CD4-positive, alpha-beta T cell (primary cell): Measurements from ENCODE around the gene GNPTAB. TPM values are rescaled to one million over a fixed set of nuclear protein-coding genes. Genes with fewer than 3 reads are reported as not detected.
A peak's percentile ranks its signal among the peaks of the same experiment; 100 is the strongest.

Experiments used
- ATAC-seq: fragments of 200-7000 bp; cut with Tn5 transposase; one replicate; pipeline ENCODE4 v1.10.0; 2022; ENCODE audit warnings: mild to moderate bottlenecking; ENCODE audit not compliant: poor library complexity
- CTCF ChIA-PET: fragments of 350-600 bp; sonication (Branson Sonifier 250); formaldehyde crosslinking; loops from one replicate; lab custom pipeline; 2021; ENCODE audit warnings: antibody characterized with exemption, inconsistent platforms; lab: Charles Lee
- POLR2A ChIA-PET: fragments of 350-600 bp; sonication (Branson Sonifier 250); formaldehyde crosslinking; loops from one replicate; lab custom pipeline; 2021; ENCODE audit warnings: antibody characterized with exemption, inconsistent platforms; lab: Charles Lee
- DNase-seq, 14 experiments: peaks; one replicate each; pipeline ENCODE4 v3.0.0-alpha.2; 2013 to 2020; ENCODE audit warnings: mixed read lengths in 2 of 14
- H3K27ac ChIP-seq, 2 donors: one replicate each; pipeline versions ENCODE4 v1.5.1 to v1.7.0; 2013; ENCODE audit warnings: low read length in 2 of 2, low read depth in 1 of 2, mild to moderate bottlenecking in 1 of 2
- H3K27me3 ChIP-seq, 2 experiments: 1 replicate in 1 of 2; 2 replicates in 1 of 2; pipeline versions ENCODE4 v1.6.1 to v1.7.0; 2013; ENCODE audit warnings: low read length in 2 of 2, control low read depth in 1 of 2, mild to moderate bottlenecking in 1 of 2, moderate library complexity in 1 of 2; ENCODE audit not compliant: insufficient read depth in 2 of 2, control insufficient read depth in 1 of 2
- H3K36me3 ChIP-seq: one replicate; pipeline ENCODE4 v1.6.1; 2013; ENCODE audit warnings: low read length, control low read depth; ENCODE audit not compliant: insufficient read depth
- H3K4me1 ChIP-seq: one replicate; pipeline ENCODE4 v1.6.1; 2013; ENCODE audit warnings: low read length, control low read depth; ENCODE audit not compliant: insufficient read depth
- H3K4me3 ChIP-seq: one replicate; pipeline ENCODE4 v1.5.1; 2013; ENCODE audit warnings: mild to moderate bottlenecking, low read length, moderate library complexity
- H3K9me3 ChIP-seq, 2 experiments: 1 replicate in 1 of 2; 2 replicates in 1 of 2; pipeline versions ENCODE4 v1.6.1 to v1.7.0; 2013; ENCODE audit warnings: low read length in 2 of 2, mild to moderate bottlenecking in 2 of 2, control low read depth in 1 of 2, moderate library complexity in 1 of 2; ENCODE audit not compliant: control insufficient read depth in 1 of 2, insufficient read depth in 1 of 2
- H3K27ac Mint-ChIP-seq: one replicate; pipeline ENCODE4 v1.8.0; 2020; ENCODE audit warnings: mixed read lengths
- H3K27me3 Mint-ChIP-seq: one replicate; pipeline ENCODE4 v1.8.0; 2021; ENCODE audit warnings: mixed read lengths
- H3K36me3 Mint-ChIP-seq: one replicate; pipeline ENCODE4 v1.8.0; 2021; ENCODE audit warnings: low read depth, mixed read lengths
- H3K4me1 Mint-ChIP-seq: one replicate; pipeline ENCODE4 v1.8.0; 2021; ENCODE audit warnings: low read depth, mixed read lengths
- H3K4me3 Mint-ChIP-seq: one replicate; pipeline ENCODE4 v1.8.0; 2020; ENCODE audit warnings: mild to moderate bottlenecking, mixed read lengths
- H3K9me3 Mint-ChIP-seq: one replicate; pipeline ENCODE4 v1.8.0; 2020; ENCODE audit warnings: mixed read lengths
- intact Hi-C, 2 experiments: fragments of 100-400 bp; cut with DNase I in 1 of 2; cut with micrococcal nuclease in 1 of 2; formaldehyde crosslinking; loops; one replicate each; pipeline versions ENCODE4 v1.15.1 to v1.9.0; 2023 to 2025; cut with DNase I, micrococcal nuclease
- total RNA-seq, 174 experiments: library from RNA in 2 of 174; stranded (reverse) in 2 of 174; gene quantifications; one replicate each; pipeline ENCODE4 v1.2.3 and lab custom pipeline; 2021 to 2026
- TF ChIP-seq, protein P1 (sequence below): fragments of 200-600 bp; IDR thresholded peaks from one replicate; pipeline ENCODE4 v1.8.0; 2022; ENCODE audit warnings: antibody characterized with exemption, mild to moderate bottlenecking

The GNPTAB gene
- total RNA-seq, 2 experiments from 2014 or later: 38.2 to 43.8 TPM

DNA sequence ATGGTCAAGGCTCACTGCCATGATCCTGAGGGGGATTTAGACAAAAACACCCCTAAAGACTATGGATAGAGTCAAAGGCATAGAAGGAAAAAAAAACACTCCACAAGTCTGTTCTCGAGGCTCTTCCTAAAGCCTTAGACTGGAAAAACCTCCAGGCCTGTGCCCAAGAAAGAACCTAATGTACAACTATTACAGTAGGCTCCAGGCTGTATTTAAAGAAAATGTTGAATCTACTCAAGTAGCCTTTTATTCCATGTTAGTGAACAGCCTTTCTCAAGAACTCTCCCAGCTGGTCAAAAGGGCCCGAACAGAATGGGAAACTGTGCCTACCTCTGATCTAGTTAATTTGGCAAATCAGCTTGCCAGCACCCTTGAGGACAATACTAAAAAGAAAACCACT lies 28.3 kb downstream of the GNPTAB start:
- CTCF ChIA-PET: interaction anchor here (1.1 kb wide), 1 partner anchor 28 kb away, joined by 4 read pairs; the partner anchor contains the start of gene GNPTAB
- Mint-ChIP-seq H3K4me3 (no peak overlapping the region), H3K4me1 (peaks cover 24% of the 10 kb centered on the region), H3K27me3 (no peaks in the 10 kb centered on the region), H3K36me3 (peaks cover 3% of the 10 kb centered on the region), H3K27ac (no peak overlapping the region), H3K9me3 (no peaks in the 10 kb centered on the region)
- TF ChIP-seq, protein P1, sequence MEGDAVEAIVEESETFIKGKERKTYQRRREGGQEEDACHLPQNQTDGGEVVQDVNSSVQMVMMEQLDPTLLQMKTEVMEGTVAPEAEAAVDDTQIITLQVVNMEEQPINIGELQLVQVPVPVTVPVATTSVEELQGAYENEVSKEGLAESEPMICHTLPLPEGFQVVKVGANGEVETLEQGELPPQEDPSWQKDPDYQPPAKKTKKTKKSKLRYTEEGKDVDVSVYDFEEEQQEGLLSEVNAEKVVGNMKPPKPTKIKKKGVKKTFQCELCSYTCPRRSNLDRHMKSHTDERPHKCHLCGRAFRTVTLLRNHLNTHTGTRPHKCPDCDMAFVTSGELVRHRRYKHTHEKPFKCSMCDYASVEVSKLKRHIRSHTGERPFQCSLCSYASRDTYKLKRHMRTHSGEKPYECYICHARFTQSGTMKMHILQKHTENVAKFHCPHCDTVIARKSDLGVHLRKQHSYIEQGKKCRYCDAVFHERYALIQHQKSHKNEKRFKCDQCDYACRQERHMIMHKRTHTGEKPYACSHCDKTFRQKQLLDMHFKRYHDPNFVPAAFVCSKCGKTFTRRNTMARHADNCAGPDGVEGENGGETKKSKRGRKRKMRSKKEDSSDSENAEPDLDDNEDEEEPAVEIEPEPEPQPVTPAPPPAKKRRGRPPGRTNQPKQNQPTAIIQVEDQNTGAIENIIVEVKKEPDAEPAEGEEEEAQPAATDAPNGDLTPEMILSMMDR: no peak
- intact Hi-C loops: no loop called here
- H3K27ac ChIP-seq: no peak overlapping the region
- H3K27me3 ChIP-seq: no peaks in the 10 kb centered on the region
- POLR2A ChIA-PET: interaction anchor here (1.4 kb wide), 1 partner anchor 21 kb away, joined by 3 read pairs; no protein-coding TSS in a partner anchor
- ATAC-seq (no peak), DNase-seq (no peak)
- no peaks in the 10 kb centered on the region for H3K9me3 ChIP-seq
- no peak overlapping the region for H3K4me3 ChIP-seq
- H3K4me1 ChIP-seq: no peaks in the 10 kb centered on the region
- no peaks in the 10 kb centered on the region for H3K36me3 ChIP-seq

DNA sequence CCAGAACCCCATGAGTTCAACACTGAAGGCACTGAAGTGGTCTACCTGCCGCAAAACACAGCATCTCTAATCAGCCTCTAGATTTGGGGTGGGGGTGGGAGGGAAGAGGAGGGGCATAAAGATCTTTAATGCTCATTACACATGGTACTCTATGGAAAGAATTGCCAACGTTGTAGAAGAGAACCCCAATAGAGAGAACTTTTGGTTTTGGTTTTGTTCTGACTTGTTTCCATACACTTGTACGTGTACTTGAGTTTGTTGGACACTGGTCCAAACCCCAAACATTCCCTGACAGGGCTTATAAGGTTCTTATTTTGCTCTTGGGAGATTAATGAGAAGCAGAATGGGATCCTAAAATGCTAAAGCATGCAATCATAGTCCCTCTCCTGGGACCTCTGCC lies 31.0 kb downstream of the GNPTAB start:
- no peak overlapping the region for H3K27ac ChIP-seq
- POLR2A ChIA-PET: no interaction called here
- no peak for ATAC-seq

DNA sequence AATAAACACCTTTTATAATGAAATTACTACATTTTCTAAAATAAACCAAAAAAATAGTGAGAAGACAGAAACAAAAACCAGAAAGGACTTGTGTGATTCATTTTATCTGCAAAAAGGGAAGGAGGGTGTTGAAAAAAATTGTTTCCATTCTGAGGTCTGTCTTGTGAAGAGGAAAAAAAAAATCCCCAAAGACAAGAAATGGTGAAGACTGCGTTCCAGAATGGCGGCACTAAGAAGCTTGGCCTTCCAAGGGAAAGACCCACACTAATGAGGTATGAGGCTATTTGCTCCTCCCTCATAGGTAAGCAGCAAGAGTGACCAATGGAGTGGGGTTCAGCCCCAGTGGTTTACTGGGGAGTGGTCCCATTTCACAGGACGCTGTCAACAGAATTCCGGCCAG lies 35.0 kb downstream of the GNPTAB start:
- POLR2A ChIA-PET: no interaction called here
- ATAC-seq: no peak

More for the DNA sequence above, 31.0 kb downstream of the GNPTAB start:
- H3K36me3 ChIP-seq: peaks cover 3% of the 10 kb centered on the region
- intact Hi-C loops: no loop called here
- Mint-ChIP-seq H3K4me1 (peaks cover 28% of the 10 kb centered on the region), H3K36me3 (peaks cover 10% of the 10 kb centered on the region), H3K27me3 (no peaks in the 10 kb centered on the region), H3K9me3 (no peaks in the 10 kb centered on the region), H3K27ac (no peak overlapping the region), H3K4me3 (no peak overlapping the region)
- H3K4me3 ChIP-seq: no peak overlapping the region
- CTCF ChIA-PET: interaction anchor here (1.0 kb wide), 1 partner anchor 30 kb away, joined by 5 read pairs; no protein-coding TSS in a partner anchor
- no peaks in the 10 kb centered on the region for H3K27me3 ChIP-seq
- no peaks in the 10 kb centered on the region for H3K9me3 ChIP-seq
- DNase-seq: peak in 1 of 14 experiments; percentile 30
- TF ChIP-seq, protein P1: no peak
- peaks cover 7% of the 10 kb centered on the region for H3K4me1 ChIP-seq

More for the DNA sequence above, 35.0 kb downstream of the GNPTAB start:
- no peaks in the 10 kb centered on the region for H3K9me3 Mint-ChIP-seq
- Histone ChIP-seq H3K36me3 (peaks cover 3% of the 10 kb centered on the region), H3K27me3 (no peaks in the 10 kb centered on the region), H3K27ac (no peak overlapping the region), H3K9me3 (no peaks in the 10 kb centered on the region), H3K4me1 (peaks cover 7% of the 10 kb centered on the region), H3K4me3 (no peak overlapping the region)
- H3K27me3 Mint-ChIP-seq: no peaks in the 10 kb centered on the region
- H3K36me3 Mint-ChIP-seq: peaks cover 30% of the 10 kb centered on the region
- peak in 1 of 14 experiments; percentile 27 for DNase-seq
- no peak overlapping the region for H3K4me3 Mint-ChIP-seq
- H3K4me1 Mint-ChIP-seq: peaks cover 22% of the 10 kb centered on the region
- no peak overlapping the region for H3K27ac Mint-ChIP-seq
- TF ChIP-seq, protein P1: no peak
- intact Hi-C loops: no loop called here
- CTCF ChIA-PET: no interaction called here
